GM06990 (cell line): Measurements from ENCODE around the gene POLR2E.

Source experiments
- DNase-seq: peaks from one replicate; pipeline ENCODE4 v3.0.0-alpha.2; 2011; ENCODE audit not compliant: insufficient read length; ENCODE audit errors: extremely low read depth
- H3K27me3 ChIP-seq: replicated peaks from 2 replicates; pipeline ENCODE4 v1.6.0; 2011; ENCODE audit warnings: low read length; ENCODE audit not compliant: control insufficient read depth, insufficient read depth
- H3K36me3 ChIP-seq: 2 replicates; pipeline ENCODE4 v1.5.1; 2011; ENCODE audit warnings: low read length; ENCODE audit not compliant: control insufficient read depth, insufficient read depth
- H3K4me3 ChIP-seq: replicated peaks from 2 replicates; pipeline ENCODE4 v1.5.1; 2011; ENCODE audit warnings: low read depth, mild to moderate bottlenecking, control low read depth, low read length
- TF ChIP-seq, protein P1 (sequence below): IDR thresholded peaks from 2 replicates; pipeline ENCODE4 v1.5.1; 2011; ENCODE audit warnings: low read length, control low read depth, mild to moderate bottlenecking, inconsistent platforms; ENCODE audit not compliant: insufficient read depth, poor library complexity, severe bottlenecking

POLR2E gene

DNA sequence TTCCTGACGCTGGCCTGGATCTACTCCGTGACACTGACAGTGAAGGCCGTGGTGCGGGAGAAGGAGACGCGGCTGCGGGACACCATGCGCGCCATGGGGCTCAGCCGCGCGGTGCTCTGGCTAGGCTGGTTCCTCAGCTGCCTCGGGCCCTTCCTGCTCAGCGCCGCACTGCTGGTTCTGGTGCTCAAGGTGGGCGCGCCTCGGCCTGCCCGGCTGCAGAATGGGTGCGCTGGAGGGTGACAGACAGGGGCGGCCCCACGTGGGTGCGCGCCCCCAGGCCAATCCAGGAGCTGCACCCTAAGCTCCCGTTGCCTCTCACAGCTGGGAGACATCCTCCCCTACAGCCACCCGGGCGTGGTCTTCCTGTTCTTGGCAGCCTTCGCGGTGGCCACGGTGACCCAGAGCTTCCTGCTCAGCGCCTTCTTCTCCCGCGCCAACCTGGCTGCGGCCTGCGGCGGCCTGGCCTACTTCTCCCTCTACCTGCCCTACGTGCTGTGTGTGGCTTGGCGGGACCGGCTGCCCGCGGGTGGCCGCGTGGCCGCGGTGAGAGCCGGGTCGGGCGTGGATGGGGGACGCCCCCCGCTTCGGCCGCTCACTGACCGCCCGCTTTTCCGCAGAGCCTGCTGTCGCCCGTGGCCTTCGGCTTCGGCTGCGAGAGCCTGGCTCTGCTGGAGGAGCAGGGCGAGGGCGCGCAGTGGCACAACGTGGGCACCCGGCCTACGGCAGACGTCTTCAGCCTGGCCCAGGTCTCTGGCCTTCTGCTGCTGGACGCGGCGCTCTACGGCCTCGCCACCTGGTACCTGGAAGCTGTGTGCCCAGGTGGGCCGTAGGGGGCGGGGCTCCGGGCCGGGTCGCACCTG lies 48.1 kb downstream of the POLR2E start:
- peak; percentile 72 for DNase-seq
- TF ChIP-seq, protein P1, sequence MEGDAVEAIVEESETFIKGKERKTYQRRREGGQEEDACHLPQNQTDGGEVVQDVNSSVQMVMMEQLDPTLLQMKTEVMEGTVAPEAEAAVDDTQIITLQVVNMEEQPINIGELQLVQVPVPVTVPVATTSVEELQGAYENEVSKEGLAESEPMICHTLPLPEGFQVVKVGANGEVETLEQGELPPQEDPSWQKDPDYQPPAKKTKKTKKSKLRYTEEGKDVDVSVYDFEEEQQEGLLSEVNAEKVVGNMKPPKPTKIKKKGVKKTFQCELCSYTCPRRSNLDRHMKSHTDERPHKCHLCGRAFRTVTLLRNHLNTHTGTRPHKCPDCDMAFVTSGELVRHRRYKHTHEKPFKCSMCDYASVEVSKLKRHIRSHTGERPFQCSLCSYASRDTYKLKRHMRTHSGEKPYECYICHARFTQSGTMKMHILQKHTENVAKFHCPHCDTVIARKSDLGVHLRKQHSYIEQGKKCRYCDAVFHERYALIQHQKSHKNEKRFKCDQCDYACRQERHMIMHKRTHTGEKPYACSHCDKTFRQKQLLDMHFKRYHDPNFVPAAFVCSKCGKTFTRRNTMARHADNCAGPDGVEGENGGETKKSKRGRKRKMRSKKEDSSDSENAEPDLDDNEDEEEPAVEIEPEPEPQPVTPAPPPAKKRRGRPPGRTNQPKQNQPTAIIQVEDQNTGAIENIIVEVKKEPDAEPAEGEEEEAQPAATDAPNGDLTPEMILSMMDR: no peak
- no peaks in the 10 kb centered on the region for H3K27me3 ChIP-seq
- no peak overlapping the region for H3K4me3 ChIP-seq
- peaks cover 18% of the 10 kb centered on the region for H3K36me3 ChIP-seq

DNA sequence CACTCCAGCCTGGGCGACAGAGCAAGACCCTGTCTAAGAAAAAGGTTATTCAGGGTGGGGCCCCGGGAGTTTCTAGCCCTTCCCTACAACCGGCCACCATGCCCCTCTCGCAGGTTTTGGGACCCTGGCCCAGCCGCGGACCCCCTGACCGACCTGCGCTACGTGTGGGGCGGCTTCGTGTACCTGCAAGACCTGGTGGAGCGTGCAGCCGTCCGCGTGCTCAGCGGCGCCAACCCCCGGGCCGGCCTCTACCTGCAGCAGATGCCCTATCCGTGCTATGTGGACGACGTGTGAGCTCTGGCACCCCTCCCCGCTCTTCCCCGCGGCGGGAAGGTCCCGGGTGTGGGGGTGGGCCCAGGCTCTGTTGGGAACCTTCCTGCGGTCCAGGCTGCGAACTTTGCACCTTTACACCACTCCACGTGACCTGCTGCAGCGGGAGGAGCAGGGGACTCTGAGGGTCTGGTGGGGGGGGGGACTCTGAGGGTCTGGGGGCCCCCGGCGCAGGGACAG lies 49.0 kb downstream of the POLR2E start:
- H3K27me3 ChIP-seq: no peaks in the 10 kb centered on the region
- TF ChIP-seq, protein P1: no peak
- H3K36me3 ChIP-seq: peaks cover 17% of the 10 kb centered on the region
- no peak overlapping the region for H3K4me3 ChIP-seq
- DNase-seq: no peak

DNA sequence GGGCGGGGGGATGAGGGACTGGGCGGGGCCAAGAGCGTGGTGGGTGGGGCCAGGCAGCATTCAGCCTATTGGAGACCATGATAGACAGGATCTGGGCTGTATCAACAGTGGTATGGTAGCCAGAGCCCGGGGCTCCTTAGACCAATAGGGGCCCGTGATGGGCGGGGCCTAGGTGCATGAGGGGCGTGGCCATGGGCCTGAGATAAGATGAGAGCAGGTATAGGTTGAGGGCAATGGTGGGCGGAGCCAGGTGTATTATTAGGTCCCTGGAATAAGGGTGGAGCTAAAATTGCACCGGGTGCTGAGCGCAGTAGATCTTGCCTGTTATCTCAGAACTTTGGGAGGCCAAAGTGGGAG lies 50.0 kb downstream of the POLR2E start:
- Histone ChIP-seq H3K4me3 (no peak overlapping the region), H3K36me3 (peaks cover 14% of the 10 kb centered on the region), H3K27me3 (no peaks in the 10 kb centered on the region)
- DNase-seq: peak; percentile 87
- TF ChIP-seq, protein P1: no peak

DNA sequence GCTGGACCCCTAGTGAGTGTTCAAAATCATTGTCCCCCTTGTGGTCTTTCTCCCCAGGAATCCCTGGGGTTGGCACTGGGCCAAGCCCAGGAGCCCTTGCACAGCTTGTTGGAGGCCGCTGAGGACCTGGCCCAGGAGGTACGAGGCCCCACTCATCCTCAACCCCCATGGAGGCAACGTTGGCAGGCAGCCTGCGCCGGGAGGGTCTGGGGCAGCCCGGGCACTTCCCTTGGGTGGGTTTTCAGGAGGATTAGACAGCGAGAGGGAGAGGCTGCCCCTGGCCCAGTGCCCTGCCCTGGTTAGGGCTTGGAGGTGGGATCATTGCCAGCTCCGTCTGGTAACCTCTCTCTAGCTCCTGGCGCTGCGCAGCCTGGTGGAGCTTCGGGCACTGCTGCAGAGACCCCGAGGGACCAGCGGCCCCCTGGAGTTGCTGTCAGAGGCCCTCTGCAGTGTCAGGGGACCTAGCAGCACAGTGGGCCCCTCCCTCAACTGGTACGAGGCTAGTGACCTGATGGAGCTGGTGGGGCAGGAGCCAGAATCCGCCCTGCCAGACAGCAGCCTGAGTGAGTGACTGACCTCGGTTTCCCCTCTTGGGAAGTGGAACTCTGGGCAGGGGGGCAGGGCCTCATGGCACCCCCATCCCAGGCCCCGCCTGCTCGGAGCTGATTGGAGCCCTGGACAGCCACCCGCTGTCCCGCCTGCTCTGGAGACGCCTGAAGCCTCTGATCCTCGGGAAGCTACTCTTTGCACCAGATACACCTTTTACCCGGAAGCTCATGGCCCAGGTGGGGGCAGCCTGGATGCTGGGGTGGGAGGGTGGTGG lies 52.3 kb downstream of the POLR2E start:
- TF ChIP-seq, protein P1: no peak
- DNase-seq: no peak
- no peaks in the 10 kb centered on the region for H3K27me3 ChIP-seq
- peaks cover 14% of the 10 kb centered on the region for H3K36me3 ChIP-seq
- H3K4me3 ChIP-seq: no peak overlapping the region

DNA sequence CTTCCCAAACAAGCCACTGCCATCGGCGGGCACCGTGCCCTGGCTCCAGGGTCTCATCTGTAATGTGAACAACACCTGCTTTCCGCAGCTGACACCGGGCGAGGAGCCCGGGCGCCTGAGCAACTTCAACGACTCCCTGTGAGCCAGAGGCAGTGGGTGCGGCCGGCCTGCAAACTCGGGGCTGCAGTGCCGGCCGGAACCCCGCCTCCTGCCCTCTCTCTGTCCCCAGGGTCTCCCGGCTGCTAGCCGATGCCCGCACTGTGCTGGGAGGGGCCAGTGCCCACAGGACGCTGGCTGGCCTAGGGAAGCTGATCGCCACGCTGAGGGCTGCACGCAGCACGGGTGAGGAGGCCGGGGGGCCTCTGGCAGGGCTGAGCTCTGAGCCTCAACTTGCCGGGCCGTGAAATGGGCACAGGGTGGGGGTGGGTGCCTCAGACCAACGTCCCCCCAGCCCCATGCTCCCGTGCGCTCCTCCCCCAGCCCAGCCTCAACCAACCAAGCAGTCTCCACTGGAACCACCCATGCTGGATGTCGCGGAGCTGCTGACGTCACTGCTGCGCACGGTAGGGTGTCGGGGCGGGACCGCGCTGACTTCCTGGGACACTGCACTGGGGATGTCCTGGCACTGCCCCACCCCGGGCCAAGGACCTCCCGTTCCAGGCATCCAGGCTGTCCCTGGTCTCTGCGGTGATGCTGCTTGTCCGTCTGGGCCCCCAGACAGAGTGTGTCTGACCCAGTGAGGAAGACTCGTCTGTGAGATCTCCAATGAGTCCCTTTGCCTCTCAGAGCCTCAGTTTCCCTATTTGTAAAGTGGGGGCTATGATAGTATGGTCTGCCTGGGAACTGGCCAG lies 53.1 kb downstream of the POLR2E start:
- H3K36me3 ChIP-seq: peaks cover 14% of the 10 kb centered on the region
- no peaks in the 10 kb centered on the region for H3K27me3 ChIP-seq
- H3K4me3 ChIP-seq: no peak overlapping the region
- TF ChIP-seq, protein P1: no peak
- DNase-seq: no peak
